OCI-LY1 (cell line): ENCODE results near the gene RALBP1.

Experiments
- EZH2 ChIP-seq: fragments of 200-600 bp; sonication (generic), shearing (Covaris generic); IDR thresholded peaks from 2 replicates; pipeline ENCODE4 v1.8.0; 2017; ENCODE audit warnings: borderline replicate concordance, mixed run types, mild to moderate bottlenecking, antibody characterized with exemption, low read length, moderate library complexity, mixed read lengths
- TF ChIP-seq, protein P1 (sequence below): fragments of 200-600 bp; sonication (generic), shearing (Covaris generic); IDR thresholded peaks from 2 replicates; pipeline ENCODE4 v1.5.1; 2017; ENCODE audit warnings: mild to moderate bottlenecking, antibody characterized with exemption, low read length, moderate library complexity, mixed read lengths

DNA sequence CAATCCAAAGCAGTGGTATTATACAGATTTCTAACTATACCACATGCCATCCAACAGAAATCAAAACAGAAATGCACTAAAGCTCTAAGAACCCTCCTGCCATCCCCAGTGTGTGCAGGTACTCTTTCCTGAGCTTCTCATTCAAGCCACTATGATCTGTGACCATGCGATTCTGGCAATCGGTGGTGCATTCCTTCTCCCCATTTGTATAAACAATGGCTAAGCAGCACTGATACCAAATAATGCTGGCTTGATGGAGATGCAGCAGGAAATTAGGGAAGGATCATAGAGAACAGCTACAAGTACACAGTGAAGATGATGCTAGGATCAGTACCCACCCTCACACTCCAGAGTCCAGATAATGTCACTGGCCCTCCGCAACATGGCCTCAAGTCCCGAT is 87.3 kb downstream of the RALBP1 start:
- TF ChIP-seq, protein P1, sequence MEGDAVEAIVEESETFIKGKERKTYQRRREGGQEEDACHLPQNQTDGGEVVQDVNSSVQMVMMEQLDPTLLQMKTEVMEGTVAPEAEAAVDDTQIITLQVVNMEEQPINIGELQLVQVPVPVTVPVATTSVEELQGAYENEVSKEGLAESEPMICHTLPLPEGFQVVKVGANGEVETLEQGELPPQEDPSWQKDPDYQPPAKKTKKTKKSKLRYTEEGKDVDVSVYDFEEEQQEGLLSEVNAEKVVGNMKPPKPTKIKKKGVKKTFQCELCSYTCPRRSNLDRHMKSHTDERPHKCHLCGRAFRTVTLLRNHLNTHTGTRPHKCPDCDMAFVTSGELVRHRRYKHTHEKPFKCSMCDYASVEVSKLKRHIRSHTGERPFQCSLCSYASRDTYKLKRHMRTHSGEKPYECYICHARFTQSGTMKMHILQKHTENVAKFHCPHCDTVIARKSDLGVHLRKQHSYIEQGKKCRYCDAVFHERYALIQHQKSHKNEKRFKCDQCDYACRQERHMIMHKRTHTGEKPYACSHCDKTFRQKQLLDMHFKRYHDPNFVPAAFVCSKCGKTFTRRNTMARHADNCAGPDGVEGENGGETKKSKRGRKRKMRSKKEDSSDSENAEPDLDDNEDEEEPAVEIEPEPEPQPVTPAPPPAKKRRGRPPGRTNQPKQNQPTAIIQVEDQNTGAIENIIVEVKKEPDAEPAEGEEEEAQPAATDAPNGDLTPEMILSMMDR = no peak
- no peak for TF ChIP-seq EZH2
